GM19395 (cell line): Measurements from ENCODE around the gene ADAMTS2.

Experiments used
- ATAC-seq: cut with Tn5 transposase; IDR thresholded peaks from one replicate; pipeline ENCODE4 v1.9.1; 2021; ENCODE audit warnings: mild to moderate bottlenecking, moderate library complexity; ENCODE audit not compliant: unreplicated experiment

ADAMTS2 gene

GRCh38 chr5:179151286-179152118 is 193.8 kb downstream of the ADAMTS2 start:
- ATAC-seq, result no peak

GRCh38 chr5:179150011-179150410 is 195.2 kb downstream of the ADAMTS2 start:
- no peak for ATAC-seq

GRCh38 chr5:179149278-179149677 is 196.0 kb downstream of the ADAMTS2 start:
- ATAC-seq, result no peak

- no peak for ATAC-seq
These were observed 196.5 kb downstream of the ADAMTS2 start for GRCh38 chr5:179148703-179149170.

- ATAC-seq, result no peak
These were observed 197.1 kb downstream of the ADAMTS2 start for GRCh38 chr5:179147991-179148702.

- ATAC-seq, result no peak
These were observed 199.0 kb downstream of the ADAMTS2 start for GRCh38 chr5:179146277-179146676.

- no peak for ATAC-seq
These were observed 201.8 kb downstream of the ADAMTS2 start for GRCh38 chr5:179143446-179143845.

GRCh38 chr5:179142434-179143198 is 202.6 kb downstream of the ADAMTS2 start:
- no peak for ATAC-seq

GRCh38 chr5:179141867-179142266 is 203.4 kb downstream of the ADAMTS2 start:
- no peak for ATAC-seq

GRCh38 chr5:179140293-179140692 is 205.0 kb downstream of the ADAMTS2 start:
- ATAC-seq, result no peak

- ATAC-seq, result no peak
These were observed 205.4 kb downstream of the ADAMTS2 start for GRCh38 chr5:179139936-179140235.

GRCh38 chr5:179139111-179139935 is 205.9 kb downstream of the ADAMTS2 start:
- no peak for ATAC-seq

- ATAC-seq, result no peak
These were observed 206.7 kb downstream of the ADAMTS2 start for GRCh38 chr5:179138568-179138925.

- ATAC-seq, result no peak
These were observed 207.4 kb downstream of the ADAMTS2 start for GRCh38 chr5:179137643-179138567.

GRCh38 chr5:179137016-179137642 is 208.1 kb downstream of the ADAMTS2 start:
- no peak for ATAC-seq

GRCh38 chr5:179135441-179136215 is 209.6 kb downstream of the ADAMTS2 start:
- no peak for ATAC-seq

- no peak for ATAC-seq
These were observed 210.3 kb downstream of the ADAMTS2 start for GRCh38 chr5:179135006-179135405.

GRCh38 chr5:179134511-179134910 is 210.8 kb downstream of the ADAMTS2 start:
- no peak for ATAC-seq
